ENCODE results near the gene FAM193A.
"Not testable (repeated sequence)": the region's sequence is repeated elsewhere in the genome, so short reads cannot be mapped to it uniquely, and the experiment has no call there.

Gene FAM193A

GRCh38 chr4:2615821-2616220, 79.4 kb downstream of the FAM193A start:
- no peak for DNase-seq (ENCODE audit: low read depth in 2 of 2)

- no peak for DNase-seq (ENCODE audit: low read depth in 2 of 2)
These were observed 81.5 kb downstream of the FAM193A start for GRCh38 chr4:2617955-2618354.

- DNase-seq (ENCODE audit: low read depth in 2 of 2): not testable (repeated sequence)
These were observed 82.3 kb downstream of the FAM193A start for GRCh38 chr4:2618729-2619128.

- DNase-seq (ENCODE audit: low read depth in 2 of 2): no peak
These were observed 83.0 kb downstream of the FAM193A start for GRCh38 chr4:2619459-2619858.

GRCh38 chr4:2621419-2621818, 85.0 kb downstream of the FAM193A start:
- DNase-seq (ENCODE audit: low read depth in 2 of 2): no peak

- no peak for DNase-seq (ENCODE audit: low read depth in 2 of 2)
These were observed 87.0 kb downstream of the FAM193A start for GRCh38 chr4:2623442-2623841.

- DNase-seq (ENCODE audit: low read depth in 2 of 2): no peak
These were observed 88.5 kb downstream of the FAM193A start for GRCh38 chr4:2624782-2625530.

- no peak for DNase-seq (ENCODE audit: low read depth in 2 of 2)
These were observed 89.8 kb downstream of the FAM193A start for GRCh38 chr4:2626231-2626630.

- no peak for DNase-seq (ENCODE audit: low read depth in 2 of 2)
These were observed 94.3 kb downstream of the FAM193A start for GRCh38 chr4:2630556-2631273.

- DNase-seq (ENCODE audit: low read depth in 2 of 2): no peak
These were observed 97.6 kb downstream of the FAM193A start for GRCh38 chr4:2634014-2634413.

- DNase-seq (ENCODE audit: low read depth in 2 of 2): no peak
These were observed 99.9 kb downstream of the FAM193A start for GRCh38 chr4:2636331-2636730.

- not testable (repeated sequence) for DNase-seq (ENCODE audit: low read depth in 2 of 2)
These were observed 100.5 kb downstream of the FAM193A start for GRCh38 chr4:2636994-2637393.

GRCh38 chr4:2637956-2638552, 101.6 kb downstream of the FAM193A start:
- DNase-seq (ENCODE audit: low read depth in 2 of 2): no peak

GRCh38 chr4:2638730-2639129, 102.3 kb downstream of the FAM193A start:
- no peak for DNase-seq (ENCODE audit: low read depth in 2 of 2)

GRCh38 chr4:2642968-2643367, 106.5 kb downstream of the FAM193A start:
- DNase-seq (ENCODE audit: low read depth in 2 of 2): no peak

- DNase-seq (ENCODE audit: low read depth in 2 of 2): no peak
These were observed 107.1 kb downstream of the FAM193A start for GRCh38 chr4:2643555-2643954.

- no peak for DNase-seq (ENCODE audit: low read depth in 2 of 2)
These were observed 110.1 kb downstream of the FAM193A start for GRCh38 chr4:2646396-2647149.

- DNase-seq (ENCODE audit: low read depth in 2 of 2): no peak
These were observed 111.1 kb downstream of the FAM193A start for GRCh38 chr4:2647403-2648158.

- DNase-seq (ENCODE audit: low read depth in 2 of 2): no peak
These were observed 111.8 kb downstream of the FAM193A start for GRCh38 chr4:2648159-2648814.

- DNase-seq (ENCODE audit: low read depth in 2 of 2): no peak
These were observed 113.2 kb downstream of the FAM193A start for GRCh38 chr4:2649604-2650114.

GRCh38 chr4:2650276-2650675, 113.8 kb downstream of the FAM193A start:
- DNase-seq (ENCODE audit: low read depth in 2 of 2): no peak

Measured in stimulated activated CD4-positive, alpha-beta T cell treated with anti-CD3 and anti-CD28 coated beads, Interleukin-4, amount 100 ng/mL, for 48 hours (primary cell).